Astrocyte (in vitro differentiated cells and primary cell): ENCODE measurements around the gene PDCD1. TPM values are rescaled to one million over a fixed set of nuclear protein-coding genes. Genes with fewer than 3 reads are reported as not detected.

Experiments
- DNase-seq: peaks from one replicate; pipeline ENCODE4 v3.0.0-alpha.2; 2010; ENCODE audit warnings: low read depth
- FAIRE-seq: peaks from 2 replicates; lab custom pipeline; 2011; peaks lifted over from hg19 to GRCh38; lab: Jason Lieb, UNC
- H2AFZ ChIP-seq: 2 replicates; pipeline ENCODE4 v1.6.0; 2012; ENCODE audit warnings: low read depth, low read length, inconsistent platforms
- H3K27ac ChIP-seq: 2 replicates; pipeline ENCODE4 v1.5.1; 2011; ENCODE audit warnings: low read depth, low read length, inconsistent platforms
- H3K27me3 ChIP-seq: 2 replicates; pipeline ENCODE4 v1.6.0; 2011; ENCODE audit warnings: low read length, inconsistent platforms; ENCODE audit not compliant: insufficient read depth
- H3K36me3 ChIP-seq: 2 replicates; pipeline ENCODE4 v1.5.1; 2011; ENCODE audit warnings: low read length, inconsistent platforms; ENCODE audit not compliant: insufficient read depth
- H3K4me1 ChIP-seq: 2 replicates; pipeline ENCODE4 v1.5.1; 2011; ENCODE audit warnings: low read length, inconsistent platforms; ENCODE audit not compliant: insufficient read depth
- H3K4me2 ChIP-seq: 2 replicates; pipeline ENCODE4 v1.6.0; 2012; ENCODE audit warnings: low read length, inconsistent platforms
- H3K4me3 ChIP-seq: 2 replicates; pipeline ENCODE4 v1.5.1; 2011; ENCODE audit warnings: low read depth, mild to moderate bottlenecking, low read length, inconsistent platforms; ENCODE audit not compliant: insufficient read depth
- H3K79me2 ChIP-seq: 2 replicates; pipeline ENCODE4 v1.6.0; 2012; ENCODE audit warnings: mild to moderate bottlenecking, low read length, inconsistent platforms; ENCODE audit not compliant: insufficient read depth
- H3K9ac ChIP-seq: 2 replicates; pipeline ENCODE4 v1.6.0; 2012; ENCODE audit warnings: mild to moderate bottlenecking, low read length, inconsistent platforms
- H3K9me3 ChIP-seq: 2 replicates; pipeline ENCODE4 v1.5.1; 2012; ENCODE audit warnings: low read depth, mild to moderate bottlenecking, low read length, inconsistent platforms; ENCODE audit not compliant: insufficient read depth
- H4K20me1 ChIP-seq: 2 replicates; pipeline ENCODE4 v1.6.0; 2012; ENCODE audit warnings: low read length, inconsistent platforms; ENCODE audit not compliant: insufficient read depth
- H3K27ac Mint-ChIP-seq: one replicate; pipeline ENCODE4 v1.8.0; 2021; ENCODE audit warnings: mild to moderate bottlenecking, mixed read lengths; ENCODE audit not compliant: unreplicated experiment
- H3K27me3 Mint-ChIP-seq: one replicate; pipeline ENCODE4 v1.8.0; 2021; ENCODE audit warnings: low read depth, mixed read lengths; ENCODE audit not compliant: unreplicated experiment
- H3K36me3 Mint-ChIP-seq: one replicate; pipeline ENCODE4 v1.8.0; 2021; ENCODE audit warnings: low read depth, mixed read lengths; ENCODE audit not compliant: unreplicated experiment
- H3K4me1 Mint-ChIP-seq: one replicate; pipeline ENCODE4 v1.8.0; 2021; ENCODE audit warnings: low read depth, mixed read lengths; ENCODE audit not compliant: unreplicated experiment
- H3K4me3 Mint-ChIP-seq: one replicate; pipeline ENCODE4 v1.8.0; 2021; ENCODE audit warnings: mild to moderate bottlenecking, moderate library complexity, mixed read lengths; ENCODE audit not compliant: unreplicated experiment
- H3K9me3 Mint-ChIP-seq: one replicate; pipeline ENCODE4 v1.8.0; 2021; ENCODE audit warnings: mild to moderate bottlenecking, mixed read lengths; ENCODE audit not compliant: unreplicated experiment
- CTCF ChIP-seq: IDR thresholded peaks from 2 replicates; pipeline ENCODE4 v1.5.1; 2011; ENCODE audit warnings: low read depth, mild to moderate bottlenecking, inconsistent platforms, low read length, moderate library complexity; ENCODE audit not compliant: insufficient read depth
- EZH2 ChIP-seq: IDR thresholded peaks from 2 replicates; pipeline ENCODE4 v1.6.1; 2012; ENCODE audit warnings: mild to moderate bottlenecking, low read length, inconsistent platforms; ENCODE audit not compliant: insufficient read depth
- total RNA-seq: library from RNA; stranded (reverse); gene quantifications from 2 replicates; pipeline ENCODE4 v1.2.1, GENCODE V29; 2021

Gene PDCD1
- total RNA-seq, 1 donor from 2014 or later, result not detected

DNA sequence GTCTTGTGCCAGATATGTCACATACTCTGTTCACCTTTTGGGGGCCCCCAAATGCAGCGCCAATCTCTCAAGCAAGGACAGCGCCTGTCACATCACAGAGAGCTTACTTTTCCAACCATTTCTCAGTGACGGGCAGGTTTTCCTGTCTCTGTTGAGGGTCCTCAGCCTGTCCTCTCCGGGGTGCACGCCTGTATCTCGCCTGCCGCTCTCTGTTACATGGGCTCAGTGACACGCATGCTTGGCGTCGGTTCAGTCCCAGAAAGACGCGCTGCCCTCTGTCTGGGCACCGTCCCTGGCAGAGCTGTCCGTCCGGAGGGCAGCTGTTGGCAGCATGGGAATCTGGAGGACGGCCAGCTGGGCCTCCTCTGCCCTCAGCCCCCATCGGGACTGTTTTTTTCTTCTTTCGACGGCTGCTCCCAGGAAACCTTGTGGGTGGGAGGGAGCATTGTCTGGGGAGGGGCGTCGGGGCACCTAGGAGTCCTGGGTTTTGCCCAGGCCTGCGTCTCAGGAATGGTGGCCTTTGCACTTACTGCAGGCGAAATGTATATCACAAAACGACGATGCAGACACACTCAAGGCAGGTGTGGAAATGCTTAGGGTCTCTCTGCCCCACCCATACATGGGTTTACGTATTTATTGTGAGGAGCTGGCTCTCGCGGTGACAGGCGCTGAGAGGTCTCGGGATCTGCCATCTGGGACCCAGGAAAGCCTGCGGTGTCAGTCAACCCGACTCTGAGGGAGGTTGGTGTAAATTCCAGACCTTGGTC is 41.7 kb upstream of the PDCD1 start:
- Histone ChIP-seq H3K79me2 (no peaks in the 10 kb centered on the region), H3K27me3 (peaks cover 7% of the 10 kb centered on the region), H3K9ac (no peak overlapping the region), H3K36me3 (no peaks in the 10 kb centered on the region), H2AFZ (no peak overlapping the region), H3K4me3 (no peak overlapping the region), H3K27ac (no peak overlapping the region), H3K4me2 (no peak overlapping the region), H3K9me3 (no peaks in the 10 kb centered on the region), H4K20me1 (no peaks in the 10 kb centered on the region), H3K4me1 (peaks cover 3% of the 10 kb centered on the region)
- peaks cover 15% of the 10 kb centered on the region for H3K27me3 Mint-ChIP-seq
- H3K4me3 Mint-ChIP-seq, result no peak overlapping the region
- DNase-seq (no peak), FAIRE-seq (no peak)
- no peaks in the 10 kb centered on the region for H3K9me3 Mint-ChIP-seq
- peaks cover 3% of the 10 kb centered on the region for H3K36me3 Mint-ChIP-seq
- H3K4me1 Mint-ChIP-seq, result peaks cover 11% of the 10 kb centered on the region
- no peak overlapping the region for H3K27ac Mint-ChIP-seq
- TF ChIP-seq EZH2 (no peak), CTCF (no peak)

DNA sequence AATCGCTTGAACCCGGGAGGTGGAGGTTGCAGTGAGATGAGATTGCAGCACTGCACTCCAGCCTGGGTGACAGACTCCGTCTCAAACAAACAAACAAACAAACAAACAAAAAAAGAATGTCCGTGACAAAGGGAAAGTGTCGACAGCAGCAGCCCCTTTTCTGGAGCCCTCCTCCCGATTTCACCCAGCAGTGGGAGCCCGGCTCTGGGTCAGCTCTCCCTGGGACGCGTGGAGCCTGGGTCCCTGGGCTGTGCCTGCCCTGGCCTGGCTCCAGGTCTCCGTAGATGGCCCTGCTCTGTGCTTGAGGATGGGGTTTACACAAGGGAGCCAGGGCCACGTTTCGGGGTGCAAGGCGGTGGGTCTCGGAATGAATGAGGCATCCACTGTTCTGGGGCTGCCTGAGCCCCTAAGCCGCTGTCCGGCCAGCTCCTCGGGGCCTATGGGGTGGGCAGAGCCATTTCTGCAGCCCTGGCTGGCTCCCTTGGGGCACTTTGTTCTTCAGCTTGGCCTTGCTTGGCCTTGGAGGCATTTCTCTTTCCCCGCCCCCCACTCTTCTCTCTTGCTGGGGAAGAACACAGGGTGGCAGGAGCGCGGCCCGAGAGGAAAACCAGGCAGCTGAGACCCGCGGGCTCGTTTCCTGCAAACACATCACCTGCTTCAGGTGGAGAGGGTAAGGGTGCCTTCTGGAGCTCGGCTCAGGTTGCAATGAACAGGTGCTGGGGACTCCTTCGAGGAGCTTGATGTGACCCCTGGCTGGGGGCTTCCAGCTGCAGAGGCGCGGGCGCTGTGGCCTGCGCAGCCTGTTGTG is 40.0 kb upstream of the PDCD1 start:
- FAIRE-seq, result no peak
- Mint-ChIP-seq H3K36me3 (peaks cover 3% of the 10 kb centered on the region), H3K4me1 (peaks cover 11% of the 10 kb centered on the region), H3K9me3 (no peaks in the 10 kb centered on the region), H3K27ac (no peak overlapping the region), H3K4me3 (no peak overlapping the region), H3K27me3 (peaks cover 5% of the 10 kb centered on the region)
- H3K27me3 ChIP-seq, result peaks cover 7% of the 10 kb centered on the region
- H4K20me1 ChIP-seq, result no peaks in the 10 kb centered on the region
- no peak overlapping the region for H3K27ac ChIP-seq
- no peak for DNase-seq
- no peaks in the 10 kb centered on the region for H3K9me3 ChIP-seq
- H3K4me3 ChIP-seq, result no peak overlapping the region
- peaks cover 3% of the 10 kb centered on the region for H3K4me1 ChIP-seq
- TF ChIP-seq CTCF, result no peak
- no peak for TF ChIP-seq EZH2
- H3K36me3 ChIP-seq, result no peaks in the 10 kb centered on the region
- H2AFZ ChIP-seq, result no peak overlapping the region
- H3K79me2 ChIP-seq, result no peaks in the 10 kb centered on the region
- H3K9ac ChIP-seq, result no peak overlapping the region
- no peak overlapping the region for H3K4me2 ChIP-seq
